IPS DF 19.7 (cell line): Measurements from ENCODE around the gene TJP1.
"Not testable (repeated sequence)": the region's sequence is repeated elsewhere in the genome, so short reads cannot be mapped to it uniquely, and the experiment has no call there.

ENCODE experiments used
- DNase-seq: peaks from one replicate; pipeline ENCODE4 v3.0.0-alpha.2; 2013; ENCODE audit warnings: low read depth, low spot score

Gene TJP1

DNA sequence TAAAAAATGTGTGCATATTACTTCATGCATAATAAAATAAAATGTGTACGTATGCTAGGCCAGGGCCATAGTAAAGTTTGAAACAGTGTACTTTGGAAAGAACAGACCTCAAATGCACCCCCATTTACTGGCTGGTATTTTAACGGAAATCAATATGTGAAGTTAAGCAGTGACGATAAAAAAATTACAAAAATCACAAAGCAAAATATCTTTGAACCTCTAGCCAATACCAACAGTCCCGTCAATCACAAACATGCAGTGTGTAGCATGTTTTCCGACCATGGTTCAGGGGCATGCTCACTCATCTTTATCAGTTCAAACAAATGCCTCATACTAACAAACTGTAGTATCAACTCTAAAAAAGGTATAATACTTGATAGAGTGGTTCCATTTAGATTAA, 121.1 kb downstream of the TJP1 start:
- no peak for DNase-seq

GRCh38 chr15:29700296-29700695, 122.0 kb downstream of the TJP1 start:
- DNase-seq, result no peak

DNA sequence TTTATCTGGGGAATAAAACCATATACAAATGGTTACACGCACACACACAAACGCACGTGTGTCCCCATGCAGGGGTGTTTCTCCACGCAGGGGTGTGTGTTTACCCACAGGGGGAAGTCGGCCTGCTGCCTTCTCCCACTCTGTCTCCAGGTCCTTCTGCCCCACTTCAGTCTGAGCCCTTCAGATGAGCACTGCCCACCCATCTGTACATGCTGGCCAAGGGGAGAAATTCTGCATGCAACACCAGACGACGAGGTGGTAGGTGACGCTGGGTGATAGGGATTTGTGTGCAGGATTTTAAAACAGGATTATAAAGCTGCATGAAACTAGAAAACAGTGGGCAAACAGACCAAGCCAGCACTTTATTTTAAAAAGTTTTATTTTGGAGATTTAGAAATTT, 122.5 kb downstream of the TJP1 start:
- DNase-seq, result no peak

DNA sequence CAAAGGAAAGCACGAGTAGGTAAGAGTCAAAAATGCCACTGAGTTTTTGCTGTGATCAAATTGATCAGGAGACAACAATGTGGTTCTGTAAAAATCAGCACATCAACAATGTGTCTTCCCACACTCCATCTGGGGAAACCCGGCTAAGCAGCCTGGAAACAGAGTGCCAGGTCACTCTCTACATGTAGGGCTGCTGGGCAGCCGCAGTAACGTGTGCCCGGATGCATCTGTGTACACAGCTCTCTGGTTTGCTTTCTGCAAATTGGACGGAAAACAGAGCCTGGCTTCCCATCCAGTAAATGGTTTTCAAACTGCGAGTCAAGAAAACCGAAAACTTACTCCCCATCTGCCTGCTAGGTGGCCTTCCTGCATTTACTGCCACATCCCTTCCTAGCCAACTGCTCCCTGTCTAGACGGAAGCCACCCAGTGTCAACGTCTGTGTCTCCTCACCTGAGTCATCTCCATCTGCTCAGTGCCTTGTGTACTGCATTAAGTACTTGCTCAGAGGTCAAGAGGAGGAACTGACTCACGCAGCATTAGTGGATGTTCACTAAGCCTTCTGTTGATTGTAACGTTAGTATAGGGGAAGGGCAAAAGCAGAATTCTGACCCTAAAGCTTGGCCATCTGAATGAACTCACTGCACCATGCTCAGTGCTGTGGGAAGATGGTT, 124.1 kb downstream of the TJP1 start:
- no peak for DNase-seq

DNA sequence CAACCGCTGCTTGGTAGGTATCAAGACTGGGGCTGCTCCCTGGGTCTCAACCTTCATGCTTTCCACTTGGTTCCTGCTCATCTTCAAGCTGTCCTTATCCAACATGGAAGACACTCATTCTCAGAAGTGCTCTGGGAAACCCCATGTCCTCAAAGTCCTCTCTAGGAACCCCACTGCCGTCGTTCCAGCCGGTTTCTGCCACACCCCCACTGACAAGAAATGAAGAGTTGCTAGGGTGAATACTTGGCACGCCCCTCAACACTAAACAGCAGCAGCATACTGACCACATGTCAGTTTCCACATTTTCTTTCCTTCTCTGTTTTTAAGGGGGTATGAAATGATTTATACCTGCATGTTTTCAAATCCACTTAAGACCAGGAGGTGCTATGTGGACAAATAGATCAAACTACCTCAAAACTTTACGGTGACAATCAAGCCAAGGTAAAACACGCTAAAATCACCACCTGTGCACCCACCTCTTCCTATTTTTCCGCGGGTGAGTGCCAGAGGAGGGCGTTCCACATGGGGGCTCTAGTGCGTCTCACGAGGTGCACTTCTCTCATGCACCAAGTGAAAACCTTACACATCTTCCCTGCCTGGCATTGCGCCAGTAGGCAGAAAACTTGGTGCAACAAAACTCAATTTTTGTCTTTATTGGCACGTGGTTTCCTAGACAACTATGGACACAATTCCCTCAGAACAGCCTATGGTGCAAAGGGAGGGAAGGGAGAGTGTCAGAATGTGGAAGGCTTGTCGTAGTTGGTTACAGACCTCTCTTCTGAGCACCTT, 125.1 kb downstream of the TJP1 start:
- DNase-seq, result no peak

- DNase-seq, result not testable (repeated sequence)
Observed at GRCh38 chr15:29696506-29696905, 125.8 kb downstream of the TJP1 start.

GRCh38 chr15:29695489-29696167, 126.6 kb downstream of the TJP1 start:
- no peak for DNase-seq

DNA sequence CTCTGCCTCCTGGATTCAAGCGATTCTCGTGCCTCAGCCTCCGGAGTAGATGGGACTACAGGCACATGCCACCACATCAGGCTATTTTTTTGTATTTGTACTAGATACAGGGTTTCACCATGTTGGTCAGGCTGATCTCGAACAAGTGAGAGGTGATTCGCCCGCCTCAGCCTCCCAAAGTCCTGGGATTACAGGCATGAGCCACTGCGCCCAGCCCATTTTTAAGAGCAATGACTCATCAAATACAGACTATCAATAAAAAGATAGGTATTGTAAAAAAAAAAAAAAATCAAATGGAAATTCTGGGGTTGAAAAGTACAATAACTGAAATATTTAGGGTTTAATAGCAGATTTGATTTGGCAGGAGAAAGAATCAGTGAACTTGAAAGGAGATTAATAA, 129.0 kb downstream of the TJP1 start:
- DNase-seq, result no peak

GRCh38 chr15:29692527-29692926, 129.7 kb downstream of the TJP1 start:
- DNase-seq, result no peak

- no peak for DNase-seq
Observed at GRCh38 chr15:29690765-29691475, 131.3 kb downstream of the TJP1 start.

GRCh38 chr15:29689287-29689986, 132.8 kb downstream of the TJP1 start:
- no peak for DNase-seq

DNA sequence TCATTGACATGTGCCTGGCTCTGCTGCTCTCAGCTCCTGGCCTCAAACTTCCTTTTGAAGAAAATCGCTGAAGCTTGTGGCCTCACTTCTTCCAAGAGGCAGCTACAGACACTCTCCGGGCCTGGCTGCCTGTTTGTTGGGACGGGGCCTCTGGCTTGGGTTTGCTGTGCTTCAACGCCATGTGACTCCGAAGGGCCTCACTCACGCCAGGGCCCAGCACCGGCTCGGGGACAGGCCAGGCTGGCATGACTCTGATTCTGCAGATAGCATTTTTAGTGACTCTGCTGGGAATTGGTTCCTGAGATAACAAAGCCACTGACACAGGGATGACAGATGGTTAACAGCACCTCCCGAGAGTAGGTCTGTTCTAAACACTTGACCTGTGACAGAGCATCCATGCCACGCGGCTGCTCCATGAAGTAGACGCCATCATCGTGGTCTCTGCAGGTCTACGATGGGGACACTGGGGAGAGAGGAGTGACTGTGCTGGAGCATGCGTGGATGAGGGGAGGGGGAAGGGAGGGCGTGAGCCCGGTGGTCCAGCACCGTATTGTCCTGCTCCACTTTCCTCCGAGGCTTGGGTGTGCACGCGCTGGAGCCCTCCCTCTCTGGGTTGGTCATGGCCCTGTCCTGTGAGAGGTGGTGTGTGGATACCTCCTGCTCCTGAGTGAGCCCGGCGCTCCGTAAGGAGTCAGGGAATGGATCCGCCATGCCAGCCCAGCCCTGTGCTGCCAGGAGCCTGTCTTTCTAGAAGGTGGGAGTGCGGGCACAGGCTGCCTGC, 133.6 kb downstream of the TJP1 start:
- no peak for DNase-seq

- DNase-seq, result no peak
Observed at GRCh38 chr15:29687939-29688505, 134.2 kb downstream of the TJP1 start.

GRCh38 chr15:29687204-29687815, 135.0 kb downstream of the TJP1 start:
- no peak for DNase-seq

DNA sequence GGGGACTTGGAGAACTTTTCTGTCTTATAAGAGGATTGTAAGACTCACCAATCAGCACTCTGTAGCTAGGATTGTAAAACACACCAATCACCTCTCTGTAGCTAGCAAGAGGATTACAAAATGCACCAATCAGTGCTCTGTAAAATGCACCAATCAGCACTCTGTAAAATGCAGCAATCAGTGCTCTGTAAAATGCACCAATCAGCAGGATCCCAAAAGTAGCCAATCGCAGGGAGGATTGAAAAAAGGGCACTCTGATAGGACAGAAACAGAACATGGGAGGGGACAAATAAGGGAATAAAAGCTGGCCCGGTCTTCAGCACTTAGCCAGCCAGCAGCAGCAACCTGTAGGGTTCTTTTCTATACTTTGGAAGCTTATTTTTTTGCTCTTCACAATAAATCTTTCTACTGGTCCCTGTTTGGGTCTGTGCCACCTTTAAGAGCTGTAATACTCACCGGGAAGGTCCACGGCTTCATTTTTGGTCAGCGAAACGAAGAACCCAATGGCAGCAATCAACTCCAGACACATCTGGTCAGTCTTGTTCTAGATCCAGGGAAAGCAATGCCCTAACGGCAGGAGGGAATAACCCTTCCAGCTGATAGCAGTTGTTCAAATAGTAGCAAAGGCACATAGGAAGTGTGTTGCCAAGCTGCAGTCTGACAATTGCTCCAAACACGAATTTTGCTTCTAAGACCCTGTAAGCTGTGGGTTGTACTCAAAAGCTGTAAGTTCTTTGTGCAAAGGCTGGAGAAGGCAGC, 135.6 kb downstream of the TJP1 start:
- no peak for DNase-seq

GRCh38 chr15:29686079-29686425, 136.2 kb downstream of the TJP1 start:
- DNase-seq, result no peak

- no peak for DNase-seq
Observed at GRCh38 chr15:29685156-29686078, 136.9 kb downstream of the TJP1 start.

DNA sequence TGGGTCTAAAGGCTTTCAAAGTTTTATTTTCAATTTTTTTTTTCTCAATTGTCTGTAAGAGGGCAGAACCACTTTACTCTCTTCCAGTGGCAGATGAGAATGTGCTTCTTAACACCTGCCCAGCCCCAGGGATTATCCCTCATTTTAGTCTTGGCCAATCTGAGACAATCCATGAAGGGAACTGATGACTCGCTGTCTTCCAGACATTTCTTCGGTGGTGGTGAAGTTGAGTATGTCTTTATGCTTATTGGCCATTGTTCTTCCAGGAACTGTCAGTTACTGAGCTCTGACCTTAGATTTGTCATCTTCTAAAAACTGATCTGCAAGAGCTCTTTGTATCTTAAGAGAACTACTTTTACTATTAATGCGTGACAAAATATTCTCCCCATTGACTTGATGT, 139.5 kb downstream of the TJP1 start:
- no peak for DNase-seq
